IgD-negative memory B cell (primary cell): ENCODE measurements around the gene MYL5. TPM values are rescaled to one million over a fixed set of nuclear protein-coding genes. Genes with fewer than 3 reads are reported as not detected.
A peak's percentile ranks its signal among the peaks of the same experiment; 100 is the strongest.
"Not testable (repeated sequence)": the region's sequence is repeated elsewhere in the genome, so short reads cannot be mapped to it uniquely, and the experiment has no call there.

ENCODE experiments used
- H3K27ac Mint-ChIP-seq, 3 donors: one replicate each; pipeline ENCODE4 v1.8.0; 2020 to 2022; ENCODE audit warnings: mild to moderate bottlenecking in 3 of 3, mixed read lengths in 3 of 3, moderate library complexity in 1 of 3
- H3K27me3 Mint-ChIP-seq: one replicate; pipeline ENCODE4 v1.8.0; 2021; ENCODE audit warnings: mixed read lengths
- H3K36me3 Mint-ChIP-seq: one replicate; pipeline ENCODE4 v1.8.0; 2020; ENCODE audit warnings: mild to moderate bottlenecking, mixed read lengths
- H3K4me1 Mint-ChIP-seq, 3 donors: one replicate each; pipeline ENCODE4 v1.8.0; 2020 to 2022; ENCODE audit warnings: mixed read lengths in 3 of 3, mild to moderate bottlenecking in 1 of 3
- H3K4me3 Mint-ChIP-seq, 4 donors: one replicate each; pipeline ENCODE4 v1.8.0; 2020 to 2022; ENCODE audit warnings: mild to moderate bottlenecking in 4 of 4, mixed read lengths in 4 of 4, moderate library complexity in 3 of 4
- H3K9me3 Mint-ChIP-seq, 3 donors: one replicate each; pipeline ENCODE4 v1.8.0; 2020 to 2021; ENCODE audit warnings: mixed read lengths in 3 of 3, mild to moderate bottlenecking in 1 of 3
- polyA plus RNA-seq: library from polyadenylated mRNA; unstranded; fragments of 300-500 nt; fragmentation: Illumina TruSeq; gene quantifications from one replicate; pipeline ENCODE4 v1.2.3, GENCODE V29; 2021

The MYL5 gene
- polyA plus RNA-seq, 1 donor from 2014 or later: 8.3 TPM

GRCh38 chr4:688854-689681 lies 14.7 kb downstream of the MYL5 start, which contains the start of gene SLC49A3:
Gene SLC49A3 (minus strand): TSS chr4:689151. CDS start chr4:689127, 24 bp downstream.
- peaks cover 13% of the 10 kb centered on the region for H3K27me3 Mint-ChIP-seq
- peaks cover 1% of the 10 kb centered on the region for H3K36me3 Mint-ChIP-seq
- H3K27ac Mint-ChIP-seq: no peak within 1 kb of the TSS
- H3K9me3 Mint-ChIP-seq: no peaks in the 10 kb centered on the region
- H3K4me1 Mint-ChIP-seq: peaks cover 0 to 4% (median 4%) of the 10 kb centered on the region in 3 donors
- H3K4me3 Mint-ChIP-seq: peak within 1 kb of the TSS in 3 of 4 donors; percentile 12 to 73 (median 67)

GRCh38 chr4:689723-690122 lies 15.4 kb downstream of the MYL5 start:
- Mint-ChIP-seq H3K27me3 (peaks cover 13% of the 10 kb centered on the region), H3K9me3 (no peaks in the 10 kb centered on the region), H3K4me1 (peaks cover 0 to 4% (median 4%) of the 10 kb centered on the region in 3 donors), H3K4me3 (peak overlapping the region in 1 of 4 donors; percentile 73), H3K27ac (no peak overlapping the region), H3K36me3 (peaks cover 1% of the 10 kb centered on the region)

- H3K9me3 Mint-ChIP-seq: peaks cover 0 to 7% (median 0%) of the 10 kb centered on the region in 3 donors
- H3K36me3 Mint-ChIP-seq: no peaks in the 10 kb centered on the region
- peaks cover 5% of the 10 kb centered on the region for H3K27me3 Mint-ChIP-seq
- H3K4me1 Mint-ChIP-seq: peaks cover 0 to 4% (median 0%) of the 10 kb centered on the region in 3 donors
- no peak overlapping the region for H3K4me3 Mint-ChIP-seq
- H3K27ac Mint-ChIP-seq: no peak overlapping the region
These were observed 18.6 kb downstream of the MYL5 start for GRCh38 chr4:692771-693554.

DNA sequence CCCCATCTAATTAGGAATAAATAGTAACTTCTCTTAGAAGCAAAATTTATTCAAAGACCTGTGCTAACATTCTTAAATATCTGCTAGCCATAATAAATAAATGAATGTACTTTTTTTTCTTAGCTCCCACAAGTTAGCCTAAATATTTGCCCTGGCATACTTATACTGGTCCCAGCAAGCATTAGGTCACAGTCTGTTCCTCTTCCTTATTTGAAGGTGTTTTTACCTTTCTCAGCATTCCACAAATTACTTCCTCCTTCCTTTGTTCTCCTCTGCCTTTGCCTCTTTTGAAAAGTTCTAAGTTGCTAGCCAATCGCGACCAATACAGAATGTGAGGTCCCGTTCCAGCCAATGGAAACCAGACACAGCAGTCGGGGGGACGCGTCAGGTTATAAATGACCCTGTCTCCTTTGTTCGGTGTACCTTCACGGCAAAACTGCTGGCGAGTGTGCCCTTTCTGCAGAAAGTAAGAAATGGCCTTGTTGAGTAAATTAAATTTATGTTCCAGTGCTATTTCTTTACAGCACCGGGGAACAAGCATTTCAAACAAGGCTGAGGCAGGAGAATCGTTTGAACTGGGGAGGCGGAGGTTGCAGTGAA lies 20.1 kb downstream of the MYL5 start:
- not testable (repeated sequence) for H3K27ac Mint-ChIP-seq, H3K9me3 Mint-ChIP-seq, H3K36me3 Mint-ChIP-seq, H3K4me3 Mint-ChIP-seq, H3K27me3 Mint-ChIP-seq
- peaks cover 7 to 10% (median 9%) of the 10 kb centered on the region in 3 donors for H3K4me1 Mint-ChIP-seq

DNA sequence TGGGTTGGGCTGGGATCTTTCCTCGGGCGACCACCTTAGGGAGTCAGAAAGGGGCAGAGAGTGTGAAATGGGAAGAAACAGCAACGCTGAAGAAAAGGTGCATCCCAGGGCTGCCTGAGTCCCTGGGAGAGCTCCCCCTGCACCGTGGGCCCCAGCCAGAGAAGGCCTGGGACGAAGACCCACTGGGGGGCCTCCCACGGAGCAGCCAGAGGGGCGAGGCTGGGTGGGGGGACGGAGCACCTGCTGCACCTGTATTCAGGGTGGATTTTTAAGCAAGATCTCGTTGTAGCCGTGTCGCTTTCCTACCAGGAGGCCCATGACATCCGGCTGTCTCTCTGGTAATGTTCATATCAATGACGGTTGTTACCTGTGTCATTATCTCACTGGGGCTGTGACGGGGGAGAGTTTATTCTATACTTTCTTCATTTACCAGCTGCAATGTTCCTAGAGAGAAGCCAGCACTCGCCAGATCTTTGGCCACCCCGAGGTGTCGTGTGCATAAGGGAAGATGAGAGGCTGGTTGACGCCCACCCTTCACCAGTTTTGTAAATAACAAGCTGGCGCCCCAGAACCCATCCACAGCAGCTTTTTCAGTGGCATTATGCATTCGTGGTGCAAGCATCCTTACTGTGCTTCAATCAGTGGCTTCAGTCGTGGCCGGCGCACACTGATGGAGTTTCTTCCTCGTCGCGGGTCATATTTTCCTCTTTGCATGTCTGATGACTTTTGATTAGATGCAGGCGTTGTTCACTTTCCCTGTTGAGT lies 25.7 kb downstream of the MYL5 start:
- Mint-ChIP-seq H3K4me3 (peak overlapping the region in 3 of 4 donors; percentile 42 to 60 (median 58)), H3K9me3 (peaks cover 0 to 7% (median 0%) of the 10 kb centered on the region in 3 donors), H3K27ac (peak overlapping the region in 2 of 3 donors; percentile 40 to 83), H3K4me1 (peaks cover 12 to 19% (median 14%) of the 10 kb centered on the region in 3 donors), H3K27me3 (peaks cover 3% of the 10 kb centered on the region), H3K36me3 (peaks cover 2% of the 10 kb centered on the region)

DNA sequence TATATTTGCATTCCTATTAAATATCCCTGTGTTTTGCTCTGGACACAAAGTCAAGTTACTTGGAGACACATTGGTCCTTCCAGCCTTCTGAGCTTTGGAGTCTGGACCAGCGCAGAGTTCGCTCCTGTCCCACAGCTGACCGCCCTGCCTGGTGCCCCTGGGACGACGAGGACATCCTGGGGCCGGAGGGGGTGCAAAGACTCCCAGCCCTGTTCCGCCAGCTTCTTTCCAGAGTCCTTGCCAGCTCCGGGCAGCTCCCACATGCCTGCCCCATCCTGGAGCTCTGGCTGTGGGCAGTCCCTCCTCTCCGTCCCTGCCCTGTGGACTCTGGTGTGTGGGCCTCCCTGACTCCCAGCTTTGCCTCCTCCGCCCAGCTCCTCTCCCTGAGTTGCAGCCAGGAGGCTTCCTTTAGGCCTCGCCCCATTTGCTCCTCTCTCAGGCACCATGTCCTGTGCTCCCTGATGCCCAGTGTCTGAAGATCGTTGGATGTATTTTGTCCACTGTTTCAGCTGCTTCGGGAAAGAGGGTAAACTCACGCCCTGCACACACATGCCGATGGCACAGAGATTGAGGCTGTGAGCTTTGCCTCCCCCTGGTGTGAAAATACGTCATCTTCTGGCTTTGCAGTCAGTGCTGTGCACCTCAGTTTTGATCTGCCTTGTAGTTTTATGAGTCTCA lies 26.4 kb downstream of the MYL5 start:
- Mint-ChIP-seq H3K36me3 (peaks cover 2% of the 10 kb centered on the region), H3K27me3 (peaks cover 3% of the 10 kb centered on the region), H3K4me3 (peak overlapping the region in 1 of 4 donors; percentile 58), H3K4me1 (peaks cover 12 to 19% (median 14%) of the 10 kb centered on the region in 3 donors), H3K27ac (no peak overlapping the region), H3K9me3 (peaks cover 0 to 4% (median 0%) of the 10 kb centered on the region in 3 donors)

DNA sequence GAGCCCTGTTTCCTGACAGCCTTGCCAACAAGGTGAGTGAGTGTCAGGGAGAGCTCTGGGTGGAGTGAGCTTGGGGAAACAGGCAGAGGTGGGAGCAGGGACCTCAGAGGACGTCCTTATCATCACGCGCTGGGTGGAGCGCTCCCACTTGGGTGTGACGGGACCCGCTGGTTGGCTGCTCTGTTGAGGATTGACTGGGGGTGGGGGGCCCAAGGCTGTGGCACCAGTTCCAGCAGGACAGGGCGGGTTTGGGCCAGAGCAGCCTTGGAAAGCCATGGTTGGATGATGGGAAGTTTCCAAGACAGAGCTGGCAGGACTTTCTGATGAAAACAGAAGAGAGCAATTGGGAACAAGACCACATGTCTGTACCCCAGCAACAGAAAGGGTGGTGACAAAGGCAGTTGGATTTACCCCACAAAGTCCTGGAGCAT lies 28.3 kb downstream of the MYL5 start:
- Mint-ChIP-seq H3K4me3 (peak overlapping the region in 2 of 4 donors; percentile 42 to 43), H3K4me1 (peaks cover 13 to 20% (median 14%) of the 10 kb centered on the region in 3 donors), H3K36me3 (peaks cover 2% of the 10 kb centered on the region), H3K27me3 (peaks cover 3% of the 10 kb centered on the region), H3K9me3 (no peaks in the 10 kb centered on the region), H3K27ac (peak overlapping the region in 1 of 3 donors; percentile 11)

DNA sequence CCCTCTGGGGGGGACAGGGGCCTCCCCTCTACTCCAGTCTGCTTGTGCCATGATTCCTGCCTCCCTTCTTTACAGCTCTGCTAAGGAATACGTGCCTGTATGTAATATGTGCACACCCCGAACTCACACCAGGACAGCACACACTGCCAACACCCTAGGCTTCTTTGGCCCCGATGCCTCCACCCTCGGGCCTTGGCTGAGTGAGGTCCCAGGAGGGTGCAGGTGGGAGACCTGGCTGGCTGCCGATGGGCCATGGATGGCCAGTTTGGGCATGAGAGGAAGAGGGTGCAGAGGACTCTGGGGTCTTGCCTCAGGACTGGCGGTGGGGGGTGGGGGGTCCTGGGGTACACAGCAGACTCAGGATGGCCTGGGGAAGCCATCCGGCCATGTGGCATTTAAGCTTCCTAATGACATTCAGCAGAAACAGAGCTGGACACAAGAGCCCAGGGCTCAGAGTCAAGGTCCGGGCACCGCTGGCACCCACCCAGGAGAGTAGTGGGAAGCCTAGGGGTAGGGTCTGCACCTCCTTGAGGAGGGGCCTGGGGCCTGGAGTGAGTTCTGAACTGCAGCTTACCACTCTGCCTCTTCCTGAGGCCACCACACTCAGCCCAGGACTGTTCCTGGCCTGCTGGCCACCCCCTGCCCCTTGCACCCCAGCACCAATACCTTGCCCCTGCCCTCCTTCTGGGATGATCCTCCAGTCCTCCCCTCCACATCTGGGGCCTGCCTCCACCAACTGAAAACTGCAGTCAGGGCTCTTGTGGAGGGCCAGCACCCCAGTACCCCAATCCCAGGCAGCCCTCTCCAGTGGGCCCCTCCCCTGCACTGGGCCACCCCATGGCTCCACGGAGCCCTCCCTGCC lies 29.2 kb downstream of the MYL5 start:
- H3K4me3 Mint-ChIP-seq: no peak overlapping the region
- peaks cover 3% of the 10 kb centered on the region for H3K27me3 Mint-ChIP-seq
- H3K4me1 Mint-ChIP-seq: peaks cover 13 to 20% (median 14%) of the 10 kb centered on the region in 3 donors
- no peak overlapping the region for H3K27ac Mint-ChIP-seq
- H3K36me3 Mint-ChIP-seq: peaks cover 2% of the 10 kb centered on the region
- H3K9me3 Mint-ChIP-seq: no peaks in the 10 kb centered on the region

GRCh38 chr4:704198-704891 lies 30.0 kb downstream of the MYL5 start:
- Mint-ChIP-seq H3K9me3 (no peaks in the 10 kb centered on the region), H3K4me3 (no peak overlapping the region), H3K27me3 (no peaks in the 10 kb centered on the region), H3K4me1 (peaks cover 8 to 20% (median 14%) of the 10 kb centered on the region in 3 donors), H3K27ac (no peak overlapping the region), H3K36me3 (peaks cover 3% of the 10 kb centered on the region)

- H3K27me3 Mint-ChIP-seq: no peaks in the 10 kb centered on the region
- peak overlapping the region in 2 of 4 donors; percentile 79 to 90 for H3K4me3 Mint-ChIP-seq
- peaks cover 5% of the 10 kb centered on the region for H3K36me3 Mint-ChIP-seq
- H3K9me3 Mint-ChIP-seq: no peaks in the 10 kb centered on the region
- no peak overlapping the region for H3K27ac Mint-ChIP-seq
- peaks cover 9 to 22% (median 16%) of the 10 kb centered on the region in 3 donors for H3K4me1 Mint-ChIP-seq
These were observed 30.6 kb downstream of the MYL5 start for GRCh38 chr4:704971-705277.

DNA sequence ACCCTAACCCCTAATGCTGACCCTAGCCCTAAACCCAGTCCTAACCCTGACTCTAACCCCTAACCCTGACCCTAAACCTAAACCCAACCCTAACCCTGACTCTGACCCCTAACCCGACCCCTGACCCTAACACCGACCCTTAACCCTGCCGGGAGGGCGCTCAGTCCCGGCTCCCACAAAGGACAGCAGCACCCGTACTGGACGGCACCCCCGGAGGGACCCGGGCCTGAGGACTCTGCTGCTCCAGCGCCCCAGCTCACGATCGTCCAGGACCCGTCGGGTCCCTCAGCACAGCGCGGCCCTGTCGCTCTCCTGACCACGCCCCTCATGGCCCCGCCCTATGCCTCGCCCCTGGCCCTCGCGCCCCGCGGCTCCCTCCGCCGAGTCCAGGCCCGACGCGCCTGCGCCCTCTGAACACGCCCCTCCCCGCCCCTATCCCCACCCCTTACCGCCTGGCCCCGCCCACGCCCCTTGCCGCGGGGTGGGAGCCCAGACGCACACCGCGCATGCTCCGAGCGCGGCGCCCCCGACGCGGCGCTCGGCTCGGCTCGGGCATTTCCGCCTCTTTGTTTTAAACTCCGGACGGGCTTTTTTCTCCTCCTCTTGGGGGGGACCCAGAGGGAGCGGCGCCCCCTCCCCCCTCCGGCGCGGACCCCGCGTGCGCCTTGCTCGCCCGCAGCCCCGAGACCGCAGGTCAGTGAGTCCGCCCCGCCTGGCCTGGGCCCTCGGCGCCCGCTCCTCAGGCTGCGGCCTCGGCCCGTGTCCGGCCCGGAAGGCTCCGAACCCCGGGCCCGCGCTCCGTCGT lies 31.1 kb downstream of the MYL5 start, which contains the start of gene PCGF3:
TSS of gene PCGF3 (plus strand) at position 555 of the 805 bp plus-strand sequence. CDS start 27,849 bp downstream, outside the sequence.
- H3K4me3 Mint-ChIP-seq: peak within 1 kb of the TSS; percentile 73 to 90 (median 84)
- no peaks in the 10 kb centered on the region for H3K9me3 Mint-ChIP-seq
- H3K27me3 Mint-ChIP-seq: no peaks in the 10 kb centered on the region
- peaks cover 10 to 23% (median 16%) of the 10 kb centered on the region in 3 donors for H3K4me1 Mint-ChIP-seq
- H3K36me3 Mint-ChIP-seq: peaks cover 5% of the 10 kb centered on the region
- H3K27ac Mint-ChIP-seq: peak within 1 kb of the TSS; percentile 26 to 87 (median 71)

DNA sequence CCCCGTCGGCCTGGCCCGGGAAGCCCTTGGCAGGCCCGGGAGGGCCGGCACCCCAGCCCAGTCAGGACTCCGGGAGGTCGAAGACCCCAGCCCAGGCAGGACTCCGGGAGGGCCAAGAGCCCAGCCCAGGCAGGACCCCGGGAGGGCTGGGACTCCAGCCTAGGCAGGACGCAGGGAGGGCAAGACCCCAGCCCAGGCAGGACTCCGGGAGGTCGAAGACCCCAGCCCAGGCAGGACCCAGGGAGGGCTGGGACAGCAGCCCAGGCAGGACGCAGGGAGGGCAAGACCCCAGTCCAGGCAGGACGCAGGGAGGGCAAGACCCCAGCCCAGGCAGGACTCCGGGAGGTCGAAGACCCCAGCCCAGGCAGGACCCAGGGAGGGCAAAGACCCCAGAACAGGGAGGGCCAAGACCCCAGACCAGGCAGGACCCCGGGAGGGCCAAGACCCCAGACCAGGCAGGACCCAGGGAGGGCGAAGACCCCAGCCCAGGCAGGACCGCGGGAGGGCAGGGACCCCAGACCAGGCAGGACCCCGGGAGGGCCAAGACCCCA lies 31.8 kb downstream of the MYL5 start:
- not testable (repeated sequence) for H3K27ac Mint-ChIP-seq, H3K9me3 Mint-ChIP-seq, H3K27me3 Mint-ChIP-seq, H3K36me3 Mint-ChIP-seq, H3K4me3 Mint-ChIP-seq
- peaks cover 15 to 23% (median 16%) of the 10 kb centered on the region in 3 donors for H3K4me1 Mint-ChIP-seq
